Hypothalamus (tissue), 51 donors: Measurements from ENCODE around the gene NIBAN1.
"Not testable (repeated sequence)": the region's sequence is repeated elsewhere in the genome, so short reads cannot be mapped to it uniquely, and the experiment has no call there.

Experiments used
- DNase-seq, 51 donors: peaks; one replicate each; lab custom pipeline; 2025; lab: John Stamatoyannopoulos, UW

Gene NIBAN1

GRCh38 chr1:184974837-184975115 lies 468 bp upstream of the NIBAN1 start:
- no peak for DNase-seq

- DNase-seq = peak in 8 of 51 donors; percentile 3 to 17 (median 10)
Measured at GRCh38 chr1:184973272-184974055, 844 bp downstream of the NIBAN1 start.

- DNase-seq = no peak
Measured at GRCh38 chr1:184972315-184973055, 1.8 kb downstream of the NIBAN1 start.

- DNase-seq = no peak
Measured at GRCh38 chr1:184971522-184972265, 2.6 kb downstream of the NIBAN1 start.

- DNase-seq = no peak
Measured at GRCh38 chr1:184970691-184971161, 3.6 kb downstream of the NIBAN1 start.

GRCh38 chr1:184966989-184967388 lies 7.3 kb downstream of the NIBAN1 start:
- DNase-seq = no peak

- no peak for DNase-seq
Measured at GRCh38 chr1:184965944-184966860, 8.1 kb downstream of the NIBAN1 start.

GRCh38 chr1:184965439-184965838 lies 8.9 kb downstream of the NIBAN1 start:
- no peak for DNase-seq

GRCh38 chr1:184959626-184960025 lies 14.7 kb downstream of the NIBAN1 start:
- no peak for DNase-seq

- no peak for DNase-seq
Measured at GRCh38 chr1:184958554-184959353, 15.6 kb downstream of the NIBAN1 start.

GRCh38 chr1:184957901-184958300 lies 16.4 kb downstream of the NIBAN1 start:
- DNase-seq = not testable (repeated sequence)

GRCh38 chr1:184956999-184957700 lies 17.2 kb downstream of the NIBAN1 start:
- DNase-seq = no peak

- DNase-seq = no peak
Measured at GRCh38 chr1:184954232-184954995, 19.9 kb downstream of the NIBAN1 start.

- no peak for DNase-seq
Measured at GRCh38 chr1:184953600-184954219, 20.6 kb downstream of the NIBAN1 start.

GRCh38 chr1:184952428-184952827 lies 21.9 kb downstream of the NIBAN1 start:
- DNase-seq = no peak

- DNase-seq = no peak
Measured at GRCh38 chr1:184951788-184952187, 22.5 kb downstream of the NIBAN1 start.

- no peak for DNase-seq
Measured at GRCh38 chr1:184950906-184951305, 23.4 kb downstream of the NIBAN1 start.

GRCh38 chr1:184950227-184950626 lies 24.1 kb downstream of the NIBAN1 start:
- DNase-seq = no peak
